ENCODE data around the gene C5AR2.
"Not testable (repeated sequence)": the region's sequence is repeated elsewhere in the genome, so short reads cannot be mapped to it uniquely, and the experiment has no call there.

Gene C5AR2

DNA sequence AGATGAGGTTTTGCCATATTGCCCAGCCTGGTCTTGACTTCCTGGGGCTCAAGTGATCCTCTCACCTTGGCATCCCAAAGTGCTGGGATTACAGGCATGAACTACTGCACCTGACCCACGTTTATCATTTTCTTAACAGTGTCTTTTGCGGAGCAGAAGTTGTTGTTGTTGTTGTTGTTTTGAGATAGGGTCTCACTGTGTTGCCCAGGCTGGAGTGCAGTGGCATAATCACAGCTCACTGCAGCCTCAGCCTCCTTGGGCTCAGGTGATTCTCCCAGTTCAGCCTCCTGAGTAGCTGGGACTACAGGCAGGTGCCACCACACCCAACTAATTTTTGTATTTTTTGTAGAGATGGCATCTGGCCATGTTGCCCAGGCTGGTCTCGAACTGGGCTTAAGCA, 55.6 kb downstream of the C5AR2 start:
- DNase-seq (ENCODE audit: low read depth) = not testable (repeated sequence)

DNA sequence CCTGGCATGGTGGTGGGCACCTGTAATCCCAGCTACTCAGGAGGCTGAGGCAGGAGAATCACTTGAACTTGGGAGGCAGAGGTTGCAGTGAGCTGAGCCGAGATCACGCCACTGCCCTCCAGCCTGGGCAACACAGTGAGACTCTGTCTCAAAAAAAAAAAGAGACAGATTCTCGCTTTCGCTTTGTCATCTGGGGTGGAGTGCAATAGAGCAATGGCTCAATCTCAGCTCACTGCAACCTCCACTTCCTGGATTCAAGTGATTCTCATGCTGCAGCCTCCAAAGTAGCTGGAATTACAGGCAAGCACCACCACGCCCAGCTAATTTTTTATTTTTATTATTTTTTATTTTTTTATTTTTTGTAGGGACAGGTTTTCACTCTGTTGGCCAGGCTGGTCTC, 56.7 kb downstream of the C5AR2 start:
- DNase-seq (ENCODE audit: low read depth) = not testable (repeated sequence)

DNA sequence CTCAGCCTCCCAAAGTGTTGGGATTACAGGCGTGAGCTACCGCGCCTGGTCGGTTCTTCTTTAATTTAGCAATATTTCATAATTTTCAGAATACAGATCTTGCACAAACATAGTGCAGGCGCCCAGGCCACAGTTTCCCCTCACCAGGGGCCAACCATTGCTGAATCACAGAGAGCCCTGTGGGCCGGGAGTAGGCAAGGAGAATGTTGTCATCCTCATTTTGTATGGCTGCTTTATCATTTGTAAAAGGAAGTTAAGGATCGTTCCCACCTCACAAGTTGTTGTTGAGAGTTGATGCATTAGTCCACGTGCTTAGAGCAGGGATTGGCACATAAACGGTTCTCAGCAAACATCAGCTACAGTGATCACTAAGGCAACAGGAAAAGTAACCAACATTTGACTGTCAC, 57.2 kb downstream of the C5AR2 start:
- no peak for DNase-seq (ENCODE audit: low read depth)

DNA sequence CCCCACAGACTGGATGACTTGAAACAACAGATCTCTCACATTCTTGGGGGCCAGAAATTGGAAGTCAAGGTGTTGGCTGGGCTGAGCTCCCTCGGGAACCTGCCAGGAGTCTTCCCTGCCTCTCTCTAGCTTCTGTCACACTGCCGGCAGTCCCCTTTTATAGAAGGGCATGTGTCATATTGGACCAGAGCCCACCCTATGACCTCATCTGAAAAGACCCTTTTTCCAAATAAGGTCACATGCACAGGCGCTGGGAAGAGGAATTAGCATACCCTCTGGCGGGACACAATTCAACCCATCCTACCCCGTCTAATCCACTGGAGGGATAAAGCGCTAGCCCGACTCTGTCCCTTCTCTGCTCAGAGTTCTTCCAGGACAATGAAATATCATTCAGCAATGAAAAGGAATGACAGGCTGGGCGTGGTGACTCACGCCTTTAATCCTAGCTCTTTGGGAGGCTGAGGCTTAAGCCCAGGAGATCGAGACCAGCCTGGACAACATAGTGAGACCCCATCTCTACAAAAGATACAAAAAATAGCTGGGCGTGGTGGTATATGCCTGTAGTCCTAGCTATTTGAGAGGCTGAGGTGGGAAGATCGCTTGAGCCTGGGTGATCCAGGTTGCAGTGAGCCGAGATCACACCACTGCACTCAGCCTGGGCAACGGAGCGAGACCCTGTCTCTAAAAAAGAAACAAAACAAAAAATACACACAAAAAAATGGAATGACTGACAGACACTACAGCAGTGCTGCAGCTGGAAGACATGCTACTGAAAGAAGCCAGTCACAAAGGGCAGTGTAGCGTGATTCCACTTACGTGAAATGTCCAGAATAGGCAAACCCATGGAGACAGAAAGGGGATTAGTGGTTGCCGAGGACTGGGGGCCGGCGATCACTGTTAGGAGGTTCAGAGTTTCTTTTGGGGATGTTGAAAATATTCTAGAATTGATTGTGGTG, 58.8 kb downstream of the C5AR2 start:
- no peak for DNase-seq (ENCODE audit: low read depth)

DNA sequence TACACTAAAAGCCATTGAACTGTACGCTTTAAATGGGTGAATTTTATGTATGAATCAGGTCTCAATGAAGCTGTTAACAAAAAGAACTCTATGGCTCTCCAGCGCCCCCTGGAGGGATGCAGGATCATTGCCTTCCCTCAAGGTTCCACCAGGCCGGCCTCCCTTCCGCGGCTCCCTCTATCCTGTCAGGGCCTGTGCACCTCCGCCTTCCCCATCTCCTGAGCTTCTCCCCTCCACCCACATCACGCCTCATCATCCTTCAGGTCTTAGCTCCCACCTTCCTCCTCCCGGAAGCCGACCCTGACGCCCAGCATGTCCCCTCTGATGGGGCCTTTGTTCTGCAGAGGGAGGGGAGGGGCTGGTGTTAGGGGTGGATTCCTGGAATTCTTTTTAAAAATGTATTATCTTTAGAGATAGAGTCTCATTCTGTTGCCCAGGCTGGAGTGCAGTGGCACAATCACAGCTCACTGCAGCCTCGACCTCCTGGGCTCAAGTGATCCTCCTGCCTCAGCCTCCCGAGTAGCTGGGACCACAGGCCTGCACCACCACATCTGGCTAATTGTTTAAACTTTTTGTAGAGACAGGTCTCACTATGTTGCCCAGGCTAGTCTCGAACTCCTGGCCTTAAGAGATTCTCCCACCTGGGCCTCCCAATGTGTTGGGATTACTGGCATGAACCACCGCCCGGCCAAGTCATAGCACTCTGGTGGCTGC, 59.7 kb downstream of the C5AR2 start:
- peak; percentile 63 for DNase-seq (ENCODE audit: low read depth)
